ENCODE measurements around the gene ANKRD40. TPM values are rescaled to one million over a fixed set of nuclear protein-coding genes. Genes with fewer than 3 reads are reported as not detected.

ANKRD40 gene
- total and polyA plus RNA-seq, 7 experiments from 2014 or later = 3.6 to 37.2 (median 30.1) TPM

DNA sequence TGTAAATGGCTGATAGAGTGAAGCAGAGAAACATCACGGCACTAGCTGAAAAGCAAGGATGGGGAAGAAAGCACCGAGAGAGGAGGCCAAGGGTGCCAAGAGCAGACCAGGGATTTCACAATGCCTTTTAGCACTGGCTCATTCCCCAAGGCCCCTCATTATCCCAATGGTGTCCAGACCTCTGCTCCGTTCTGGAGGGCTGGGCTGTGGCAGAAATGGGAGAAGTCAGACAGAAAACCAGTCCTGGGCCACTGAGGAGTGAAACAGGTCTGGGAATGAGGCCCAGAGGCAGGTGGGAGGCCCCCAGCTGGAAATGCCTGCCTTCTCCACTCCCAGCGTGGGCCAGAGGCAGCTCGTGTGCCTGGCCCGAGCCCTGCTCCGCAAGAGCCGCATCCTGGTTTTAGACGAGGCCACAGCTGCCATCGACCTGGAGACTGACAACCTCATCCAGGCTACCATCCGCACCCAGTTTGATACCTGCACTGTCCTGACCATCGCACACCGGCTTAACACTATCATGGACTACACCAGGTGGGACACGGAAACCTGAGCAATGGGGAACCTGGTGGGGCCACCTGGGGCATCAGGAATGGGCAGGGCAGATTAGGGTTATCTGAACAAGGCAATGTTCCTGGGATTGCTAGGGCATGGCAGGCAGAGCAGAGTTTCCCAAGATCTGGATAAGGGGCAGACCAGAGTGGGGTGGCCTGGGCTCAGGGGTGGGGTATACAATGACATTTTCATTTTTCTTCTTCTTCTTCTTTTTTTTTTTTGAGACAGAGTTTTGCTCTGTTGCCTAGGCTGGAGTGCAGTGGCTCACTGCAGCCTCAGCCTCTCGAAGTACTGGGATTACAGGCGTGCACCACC lies 20.3 kb downstream of the ANKRD40 start:
- Histone ChIP-seq H3K9me3 (ENCODE audit: control insufficient read depth in 2 of 3, low read length in 3 of 3) (no peaks in the 10 kb centered on the region), H3K27ac (ENCODE audit: low read depth, low read length) (no peak overlapping the region), H3K4me1 (ENCODE audit: control insufficient read depth in 2 of 2, insufficient read depth in 2 of 2, low read length in 2 of 2) (no peaks in the 10 kb centered on the region), H3K4me3 (ENCODE audit: low read length) (no peak overlapping the region), H3K27me3 (ENCODE audit: control insufficient read depth in 2 of 2, insufficient read depth in 2 of 2, low read length in 2 of 2) (no peaks in the 10 kb centered on the region), H3K36me3 (ENCODE audit: control insufficient read depth in 2 of 3, insufficient read depth in 3 of 3, low read length in 3 of 3) (peaks cover 0 to under 1% (median 0%) of the 10 kb centered on the region in 3 experiments)
- ATAC-seq (no peak), DNase-seq (no peak)
- ChIA-PET POLR2A (interaction anchor here (0.6 kb wide), 1 partner anchor 30 kb away, joined by 3 read pairs; no protein-coding TSS in a partner anchor), CTCF (no interaction called here)
- H3K4me1 Mint-ChIP-seq = peaks cover 0 to 4% (median 0%) of the 10 kb centered on the region in 7 donors
- peaks cover 0 to 15% (median 0%) of the 10 kb centered on the region in 5 donors for H3K27me3 Mint-ChIP-seq
- H3K36me3 Mint-ChIP-seq = peaks cover 0 to under 1% (median 0%) of the 10 kb centered on the region in 5 donors
- intact Hi-C loops (cut with micrococcal nuclease) = no loop called here
- peak overlapping the region in 1 of 9 donors; percentile 36 for H3K27ac Mint-ChIP-seq
- H3K9me3 Mint-ChIP-seq = no peaks in the 10 kb centered on the region
- no peak overlapping the region for H3K4me3 Mint-ChIP-seq

DNA sequence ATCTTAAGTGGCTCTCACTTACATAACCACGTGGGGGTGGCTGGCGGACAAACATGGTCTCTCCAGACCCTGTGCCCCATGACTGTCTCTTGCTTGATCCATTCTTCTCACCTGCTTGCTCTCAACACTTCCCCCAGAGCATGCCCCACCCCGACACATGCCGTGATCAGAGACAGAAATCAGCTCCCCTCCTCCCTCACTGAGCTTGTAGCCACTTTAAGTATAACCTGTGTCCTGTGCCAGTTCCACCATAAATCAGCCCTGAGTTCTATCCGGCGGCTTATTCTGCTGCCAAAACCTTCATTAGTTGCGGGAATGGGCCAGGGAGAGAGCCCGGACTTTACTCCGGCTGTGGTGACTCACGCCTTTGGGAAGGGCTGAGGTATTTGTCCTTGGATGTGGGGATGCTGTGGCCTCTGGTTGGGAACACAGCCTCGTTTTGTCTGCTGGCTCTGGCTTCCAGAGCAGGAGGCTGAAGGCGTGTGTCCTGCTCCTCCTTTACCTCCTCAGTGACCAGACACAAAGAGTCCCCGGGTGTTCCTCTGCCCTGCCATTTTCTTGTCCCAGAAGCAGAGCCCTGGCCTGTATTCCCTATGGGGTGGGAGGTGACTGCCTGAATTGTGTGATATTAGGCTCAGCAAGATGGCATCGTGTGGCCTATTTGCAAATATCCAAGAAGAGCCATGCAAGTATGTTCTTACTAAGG lies 21.1 kb downstream of the ANKRD40 start:
- ATAC-seq (no peak), DNase-seq (no peak)
- POLR2A ChIA-PET = interaction anchor here (0.6 kb wide), 1 partner anchor 31 kb away, joined by 3 read pairs; no protein-coding TSS in a partner anchor
- H3K36me3 ChIP-seq (ENCODE audit: control insufficient read depth in 2 of 3, insufficient read depth in 3 of 3, low read length in 3 of 3) = no peaks in the 10 kb centered on the region
- H3K27me3 ChIP-seq (ENCODE audit: control insufficient read depth in 2 of 2, insufficient read depth in 2 of 2, low read length in 2 of 2) = no peaks in the 10 kb centered on the region
- no peak overlapping the region for H3K4me3 Mint-ChIP-seq
- no peak overlapping the region for H3K27ac Mint-ChIP-seq
- peaks cover 0 to 2% (median 0%) of the 10 kb centered on the region in 11 donors for H3K9me3 Mint-ChIP-seq
- H3K36me3 Mint-ChIP-seq = no peaks in the 10 kb centered on the region
- no peaks in the 10 kb centered on the region for H3K9me3 ChIP-seq (ENCODE audit: control insufficient read depth in 2 of 3, low read length in 3 of 3)
- no peaks in the 10 kb centered on the region for H3K4me1 ChIP-seq (ENCODE audit: control insufficient read depth in 2 of 2, insufficient read depth in 2 of 2, low read length in 2 of 2)
- CTCF ChIA-PET = interaction anchor here (1.2 kb wide), 1 partner anchor 9 kb away, joined by 4 read pairs; no protein-coding TSS in a partner anchor
- intact Hi-C loops (cut with micrococcal nuclease) = no loop called here
- peaks cover 0 to 23% (median 0%) of the 10 kb centered on the region in 5 donors for H3K27me3 Mint-ChIP-seq
- peaks cover 0 to 8% (median 0%) of the 10 kb centered on the region in 7 donors for H3K4me1 Mint-ChIP-seq
- no peak overlapping the region for H3K27ac ChIP-seq (ENCODE audit: low read depth, low read length)
- no peak overlapping the region for H3K4me3 ChIP-seq (ENCODE audit: low read length)

DNA sequence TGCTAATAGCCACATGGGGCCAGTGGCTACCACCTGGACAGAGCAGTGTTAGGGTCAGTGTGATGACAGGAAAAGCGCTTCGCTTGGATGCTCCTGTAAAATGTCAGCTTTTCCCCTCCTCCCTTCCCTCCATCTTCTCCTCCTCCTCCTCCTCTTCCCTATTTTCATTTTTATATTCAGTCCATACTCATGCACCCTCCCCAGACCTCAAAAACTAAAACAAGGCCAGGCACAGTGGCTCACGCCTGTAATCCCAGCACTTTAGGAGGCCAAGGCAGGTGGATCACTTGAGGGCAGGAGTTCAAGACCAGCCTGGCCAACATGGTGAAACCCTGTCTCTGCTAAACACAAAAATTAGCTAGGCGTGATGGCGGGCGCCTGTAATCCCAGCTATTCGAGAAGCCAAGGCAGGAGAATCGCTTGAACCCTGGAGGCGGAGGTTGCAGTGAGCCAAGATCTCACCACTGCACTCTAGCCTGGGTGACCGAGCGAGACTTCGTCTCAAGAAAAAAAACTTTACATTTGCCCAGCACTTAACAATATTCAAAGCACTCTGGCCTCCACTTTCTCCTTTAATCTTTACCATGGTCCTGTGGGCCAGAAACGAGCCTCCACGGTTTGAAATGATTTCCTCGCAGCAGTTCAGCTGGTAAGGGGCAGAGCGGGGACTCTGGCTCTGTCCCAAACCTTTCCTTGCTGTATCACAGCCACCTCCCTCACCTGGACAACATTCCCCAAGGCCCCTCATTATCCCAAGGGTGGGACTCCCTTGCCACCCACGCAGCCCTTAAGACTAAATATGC lies 21.8 kb downstream of the ANKRD40 start:
- H3K9me3 Mint-ChIP-seq = peaks cover 0 to 2% (median 0%) of the 10 kb centered on the region in 11 donors
- H3K4me3 ChIP-seq (ENCODE audit: low read length) = no peak overlapping the region
- H3K27ac ChIP-seq (ENCODE audit: low read depth, low read length) = no peak overlapping the region
- no peak for ATAC-seq
- no peaks in the 10 kb centered on the region for H3K4me1 ChIP-seq (ENCODE audit: control insufficient read depth in 2 of 2, insufficient read depth in 2 of 2, low read length in 2 of 2)
- H3K4me3 Mint-ChIP-seq = no peak overlapping the region
- H3K36me3 ChIP-seq (ENCODE audit: control insufficient read depth in 2 of 3, insufficient read depth in 3 of 3, low read length in 3 of 3) = no peaks in the 10 kb centered on the region
- H3K27ac Mint-ChIP-seq = no peak overlapping the region
- no peak for DNase-seq
- H3K36me3 Mint-ChIP-seq = no peaks in the 10 kb centered on the region
- H3K9me3 ChIP-seq (ENCODE audit: control insufficient read depth in 2 of 3, low read length in 3 of 3) = no peaks in the 10 kb centered on the region
- POLR2A ChIA-PET = no interaction called here
- intact Hi-C loops (cut with micrococcal nuclease) = no loop called here
- CTCF ChIA-PET = interaction anchor here (1.2 kb wide), 1 partner anchor 10 kb away, joined by 4 read pairs; no protein-coding TSS in a partner anchor
- no peaks in the 10 kb centered on the region for H3K27me3 ChIP-seq (ENCODE audit: control insufficient read depth in 2 of 2, insufficient read depth in 2 of 2, low read length in 2 of 2)
- H3K27me3 Mint-ChIP-seq = peaks cover 0 to 29% (median 6%) of the 10 kb centered on the region in 5 donors
- H3K4me1 Mint-ChIP-seq = peaks cover 4 to 16% (median 6%) of the 10 kb centered on the region in 7 donors

DNA sequence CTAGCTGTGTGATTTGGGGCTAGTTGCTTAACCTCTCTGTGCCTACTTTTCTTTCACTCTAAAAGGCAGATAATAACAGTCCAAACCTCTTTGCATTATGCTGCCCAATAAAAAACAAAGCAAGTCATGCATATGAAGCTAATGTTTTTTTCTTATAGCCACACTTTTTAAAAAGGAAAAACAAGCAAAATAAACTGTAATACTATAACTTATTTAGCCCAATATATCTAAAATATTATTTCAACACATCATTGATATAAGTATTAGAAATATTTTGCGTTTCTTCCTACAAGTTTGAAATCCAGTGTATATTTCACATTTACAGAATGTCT lies 22.4 kb downstream of the ANKRD40 start:
- ATAC-seq (no peak), DNase-seq (no peak)
- peaks cover 0 to 33% (median 10%) of the 10 kb centered on the region in 5 donors for H3K27me3 Mint-ChIP-seq
- H3K36me3 Mint-ChIP-seq = no peaks in the 10 kb centered on the region
- H3K9me3 Mint-ChIP-seq = peaks cover 0 to 2% (median 0%) of the 10 kb centered on the region in 11 donors
- H3K27ac ChIP-seq (ENCODE audit: low read depth, low read length) = no peak overlapping the region
- no peaks in the 10 kb centered on the region for H3K9me3 ChIP-seq (ENCODE audit: control insufficient read depth in 2 of 3, low read length in 3 of 3)
- CTCF ChIA-PET = no interaction called here
- H3K4me1 ChIP-seq (ENCODE audit: control insufficient read depth in 2 of 2, insufficient read depth in 2 of 2, low read length in 2 of 2) = no peaks in the 10 kb centered on the region
- POLR2A ChIA-PET = no interaction called here
- H3K27me3 ChIP-seq (ENCODE audit: control insufficient read depth in 2 of 2, insufficient read depth in 2 of 2, low read length in 2 of 2) = no peaks in the 10 kb centered on the region
- H3K27ac Mint-ChIP-seq = no peak overlapping the region
- intact Hi-C loops (cut with micrococcal nuclease) = no loop called here
- peaks cover 5 to 16% (median 7%) of the 10 kb centered on the region in 7 donors for H3K4me1 Mint-ChIP-seq
- no peaks in the 10 kb centered on the region for H3K36me3 ChIP-seq (ENCODE audit: control insufficient read depth in 2 of 3, insufficient read depth in 3 of 3, low read length in 3 of 3)
- no peak overlapping the region for H3K4me3 ChIP-seq (ENCODE audit: low read length)
- no peak overlapping the region for H3K4me3 Mint-ChIP-seq

DNA sequence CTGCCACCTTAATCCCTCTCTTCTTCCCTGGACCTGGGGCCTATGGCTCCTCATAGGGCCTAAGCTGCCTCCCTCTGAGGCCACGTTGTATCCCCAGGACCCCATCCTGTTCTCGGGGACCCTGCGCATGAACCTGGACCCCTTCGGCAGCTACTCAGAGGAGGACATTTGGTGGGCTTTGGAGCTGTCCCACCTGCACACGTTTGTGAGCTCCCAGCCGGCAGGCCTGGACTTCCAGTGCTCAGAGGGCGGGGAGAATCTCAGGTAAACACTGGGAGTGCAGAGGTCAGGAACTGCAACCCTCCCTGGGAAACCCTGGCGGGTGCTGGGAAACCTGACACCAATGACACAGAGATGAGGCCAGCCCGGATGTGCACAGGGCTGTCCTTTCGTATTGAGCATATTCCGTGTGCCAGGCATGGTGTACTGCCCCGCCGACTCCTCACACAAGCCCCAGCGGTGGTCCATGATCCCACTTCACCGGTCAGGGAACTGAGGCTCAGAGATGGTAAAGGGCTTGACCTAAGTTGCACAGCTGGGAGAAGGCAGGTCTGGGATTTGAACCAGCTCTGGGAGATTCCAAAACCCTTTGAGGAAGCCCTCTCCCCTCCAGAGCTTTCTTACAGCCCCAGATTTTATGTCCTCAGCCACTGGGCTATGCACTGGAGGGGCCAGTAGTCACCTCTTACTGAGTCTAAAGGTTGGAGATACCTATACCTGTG lies 22.9 kb downstream of the ANKRD40 start:
- no peaks in the 10 kb centered on the region for H3K36me3 Mint-ChIP-seq
- intact Hi-C loops (cut with micrococcal nuclease) = no loop called here
- Histone ChIP-seq H3K4me3 (ENCODE audit: low read length) (no peak overlapping the region), H3K27ac (ENCODE audit: low read depth, low read length) (no peak overlapping the region), H3K36me3 (ENCODE audit: control insufficient read depth in 2 of 3, insufficient read depth in 3 of 3, low read length in 3 of 3) (no peaks in the 10 kb centered on the region), H3K4me1 (ENCODE audit: control insufficient read depth in 2 of 2, insufficient read depth in 2 of 2, low read length in 2 of 2) (no peaks in the 10 kb centered on the region), H3K9me3 (ENCODE audit: control insufficient read depth in 2 of 3, low read length in 3 of 3) (no peaks in the 10 kb centered on the region), H3K27me3 (ENCODE audit: control insufficient read depth in 2 of 2, insufficient read depth in 2 of 2, low read length in 2 of 2) (no peaks in the 10 kb centered on the region)
- H3K9me3 Mint-ChIP-seq = peaks cover 0 to 2% (median 0%) of the 10 kb centered on the region in 11 donors
- no peak overlapping the region for H3K27ac Mint-ChIP-seq
- ChIA-PET CTCF (interaction anchor here (0.6 kb wide), 1 partner anchor 51 kb away, joined by 3 read pairs; no protein-coding TSS in a partner anchor), POLR2A (no interaction called here)
- ATAC-seq (no peak), DNase-seq (no peak)
- no peak overlapping the region for H3K4me3 Mint-ChIP-seq
- peaks cover 5 to 14% (median 7%) of the 10 kb centered on the region in 7 donors for H3K4me1 Mint-ChIP-seq
- peaks cover 4 to 38% (median 13%) of the 10 kb centered on the region in 5 donors for H3K27me3 Mint-ChIP-seq

DNA sequence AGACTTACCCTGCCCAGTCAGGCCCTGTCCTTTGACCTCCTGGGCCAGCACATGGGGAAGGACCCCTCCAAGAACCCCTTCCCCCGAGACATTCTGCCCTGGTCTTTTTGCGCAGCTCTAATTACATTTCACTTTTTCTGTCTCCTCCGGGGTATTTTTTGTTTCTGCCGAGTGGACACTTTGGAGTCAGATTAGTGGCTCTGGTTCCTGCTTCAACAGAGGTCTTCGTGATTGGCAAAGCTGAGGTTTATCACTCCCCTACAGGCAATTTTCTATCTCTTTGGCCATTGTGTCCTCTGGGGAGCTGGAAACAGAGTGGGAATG lies 23.5 kb downstream of the ANKRD40 start:
- DNase-seq = no peak
- intact Hi-C loops (cut with micrococcal nuclease) = no loop called here
- ATAC-seq = no peak
- H3K4me3 Mint-ChIP-seq = no peak overlapping the region
- Histone ChIP-seq H3K4me1 (ENCODE audit: control insufficient read depth in 2 of 2, insufficient read depth in 2 of 2, low read length in 2 of 2) (no peaks in the 10 kb centered on the region), H3K4me3 (ENCODE audit: low read length) (no peak overlapping the region), H3K27ac (ENCODE audit: low read depth, low read length) (no peak overlapping the region), H3K36me3 (ENCODE audit: control insufficient read depth in 2 of 3, insufficient read depth in 3 of 3, low read length in 3 of 3) (no peaks in the 10 kb centered on the region), H3K9me3 (ENCODE audit: control insufficient read depth in 2 of 3, low read length in 3 of 3) (no peaks in the 10 kb centered on the region), H3K27me3 (ENCODE audit: control insufficient read depth in 2 of 2, insufficient read depth in 2 of 2, low read length in 2 of 2) (no peaks in the 10 kb centered on the region)
- H3K27me3 Mint-ChIP-seq = peaks cover 9 to 42% (median 15%) of the 10 kb centered on the region in 5 donors
- no peaks in the 10 kb centered on the region for H3K36me3 Mint-ChIP-seq
- ChIA-PET POLR2A (no interaction called here), CTCF (interaction anchor here (0.6 kb wide), 1 partner anchor 51 kb away, joined by 3 read pairs; no protein-coding TSS in a partner anchor)
- H3K9me3 Mint-ChIP-seq = peaks cover 0 to 2% (median 0%) of the 10 kb centered on the region in 11 donors
- peaks cover 5 to 12% (median 7%) of the 10 kb centered on the region in 7 donors for H3K4me1 Mint-ChIP-seq
- no peak overlapping the region for H3K27ac Mint-ChIP-seq

All from naive thymus-derived CD4-positive, alpha-beta T cell (primary cell).